NCI-H146 treated with DMSO at 0.1 percent for 48 hours (cell line): Measurements from ENCODE around the gene CCNG2.

Source experiments
- DNase-seq: peaks from one replicate; lab custom pipeline; 2025; ENCODE audit not compliant: unreplicated experiment; lab: John Stamatoyannopoulos, UW

Gene CCNG2

DNA sequence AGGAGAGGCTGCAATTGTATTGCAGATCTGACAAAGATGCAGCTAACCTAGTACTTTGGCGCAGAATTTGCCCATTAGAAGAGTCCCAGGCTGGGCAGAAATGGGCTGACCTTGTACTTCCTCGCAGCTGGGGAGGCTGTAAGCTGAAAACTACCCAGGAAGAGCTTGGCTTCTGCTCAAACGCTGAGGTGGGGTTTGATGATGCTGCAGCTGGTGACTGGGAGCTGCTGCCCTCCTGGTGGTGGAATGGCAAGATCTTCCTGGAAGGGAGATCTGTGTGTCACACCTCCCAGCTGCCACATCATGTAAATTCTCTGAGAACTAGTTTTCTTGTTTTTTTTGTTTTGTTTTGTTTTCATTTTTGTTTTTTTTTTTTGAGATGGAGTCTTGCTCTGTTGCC, 17.4 kb downstream of the CCNG2 start:
- DNase-seq: no peak

DNA sequence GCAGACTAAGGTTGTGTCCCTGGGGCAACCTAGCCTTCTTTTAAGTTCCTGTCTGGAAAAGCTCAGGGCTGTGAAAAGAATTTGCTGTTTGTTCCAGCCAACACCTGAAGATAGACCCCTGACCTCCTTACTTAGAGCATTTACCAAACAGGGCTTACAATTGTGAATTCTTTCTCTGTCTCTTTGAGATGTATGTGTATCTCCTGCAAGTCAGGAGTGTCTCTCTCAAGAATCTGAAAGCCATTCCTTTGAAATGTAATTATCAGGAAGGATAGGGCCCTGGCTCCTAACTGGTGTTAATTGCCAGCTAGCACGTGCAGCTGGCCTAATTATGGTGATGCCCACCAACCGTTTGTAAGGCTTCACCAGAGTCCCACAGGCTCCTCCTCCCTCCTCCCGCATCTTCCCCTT, 18.2 kb downstream of the CCNG2 start:
- DNase-seq: no peak

DNA sequence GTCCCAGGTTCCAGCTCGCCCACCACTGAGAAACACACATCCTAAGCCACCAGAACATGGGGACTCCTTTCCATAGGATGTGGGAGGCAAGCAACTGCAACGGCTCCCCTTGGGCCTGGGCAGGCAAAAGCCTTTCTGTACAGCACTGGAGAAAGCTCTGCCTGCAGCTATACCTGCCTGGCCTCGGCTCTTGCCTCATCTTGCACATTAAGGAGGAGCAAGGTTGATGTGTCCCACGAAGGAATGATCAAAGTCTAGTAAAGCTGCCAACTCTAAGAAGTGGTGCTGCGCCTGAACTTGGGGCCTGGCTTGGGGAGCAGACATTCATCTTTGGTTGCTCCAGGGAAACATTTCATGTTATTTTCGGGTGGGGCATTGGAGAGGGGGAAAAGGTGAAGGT, 19.6 kb downstream of the CCNG2 start:
- DNase-seq: no peak

DNA sequence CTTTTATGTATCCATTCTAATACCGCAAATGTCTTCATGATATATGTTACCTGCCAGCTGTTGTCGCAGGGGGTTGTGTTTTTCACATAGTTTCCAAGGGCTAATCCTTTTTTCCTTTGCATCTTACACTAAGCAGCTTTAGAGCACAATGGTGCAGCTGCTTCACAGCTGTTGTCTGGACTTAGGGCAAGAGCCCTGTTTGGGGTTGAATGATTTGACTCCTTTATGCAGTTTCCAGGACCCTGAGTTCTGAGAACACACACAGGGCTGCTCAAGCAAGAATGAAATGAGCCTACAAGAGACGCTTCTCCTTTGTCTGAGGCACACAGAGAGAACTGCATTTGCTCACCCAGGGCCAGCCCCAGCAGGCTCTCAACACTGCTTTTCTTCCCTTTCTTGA, 20.2 kb downstream of the CCNG2 start:
- no peak for DNase-seq

DNA sequence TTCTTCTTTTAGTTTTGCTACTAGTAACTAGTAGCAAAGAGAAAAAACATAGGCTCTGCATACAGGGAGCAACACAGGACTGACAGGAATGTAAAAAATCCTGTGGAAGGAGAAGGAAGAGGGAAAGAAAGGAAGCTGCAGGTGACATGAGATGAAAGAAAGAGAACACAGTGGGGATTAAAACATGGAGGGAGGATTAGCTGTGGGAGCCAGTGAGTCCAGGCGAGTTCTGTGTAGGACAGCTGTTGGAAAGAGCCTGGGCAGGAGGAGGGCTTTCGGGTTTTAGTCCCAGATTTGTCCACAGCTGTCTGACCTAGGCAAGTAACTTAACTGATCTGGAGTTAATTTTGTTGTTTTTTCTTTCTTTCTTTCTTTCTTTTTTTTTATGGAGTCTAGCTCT, 21.6 kb downstream of the CCNG2 start:
- no peak for DNase-seq

DNA sequence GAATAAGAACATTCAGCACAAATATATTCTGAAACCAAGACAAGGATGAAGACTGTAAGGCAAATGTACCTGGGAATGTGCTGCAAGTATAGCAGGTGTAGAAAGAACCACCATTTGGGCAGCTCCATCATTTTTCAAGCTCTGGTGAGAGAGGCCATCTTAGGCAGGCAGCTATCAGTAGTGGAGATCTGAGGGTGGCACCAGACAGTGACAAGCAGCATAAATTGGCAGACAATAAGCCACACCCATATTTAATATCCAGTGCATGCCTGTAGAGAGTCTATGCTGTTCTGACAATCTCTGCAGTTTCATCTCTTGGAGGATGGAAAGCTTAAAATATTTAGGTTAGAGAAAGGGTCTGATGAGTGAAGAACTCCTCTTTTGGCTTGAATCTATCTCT, 22.5 kb downstream of the CCNG2 start:
- no peak for DNase-seq

DNA sequence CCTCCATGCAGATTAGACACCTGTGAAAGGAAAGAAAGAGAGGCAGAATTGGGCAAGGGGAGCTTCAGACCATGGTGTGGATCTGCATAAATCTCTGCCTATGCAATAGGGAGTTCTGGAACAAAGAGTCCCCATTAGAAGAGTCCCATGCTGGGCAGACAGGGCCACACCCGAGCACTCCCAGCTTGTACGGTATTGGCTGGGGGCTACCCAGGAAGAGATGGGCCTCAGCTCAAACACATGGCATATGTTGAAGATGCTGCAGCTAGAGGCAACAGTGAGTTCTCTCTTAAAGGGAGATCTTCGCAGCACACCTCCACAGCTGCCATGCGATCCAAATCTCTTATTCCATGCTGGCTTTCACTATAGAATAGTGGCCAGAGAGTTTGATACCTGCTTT, 24.7 kb downstream of the CCNG2 start:
- DNase-seq: no peak

DNA sequence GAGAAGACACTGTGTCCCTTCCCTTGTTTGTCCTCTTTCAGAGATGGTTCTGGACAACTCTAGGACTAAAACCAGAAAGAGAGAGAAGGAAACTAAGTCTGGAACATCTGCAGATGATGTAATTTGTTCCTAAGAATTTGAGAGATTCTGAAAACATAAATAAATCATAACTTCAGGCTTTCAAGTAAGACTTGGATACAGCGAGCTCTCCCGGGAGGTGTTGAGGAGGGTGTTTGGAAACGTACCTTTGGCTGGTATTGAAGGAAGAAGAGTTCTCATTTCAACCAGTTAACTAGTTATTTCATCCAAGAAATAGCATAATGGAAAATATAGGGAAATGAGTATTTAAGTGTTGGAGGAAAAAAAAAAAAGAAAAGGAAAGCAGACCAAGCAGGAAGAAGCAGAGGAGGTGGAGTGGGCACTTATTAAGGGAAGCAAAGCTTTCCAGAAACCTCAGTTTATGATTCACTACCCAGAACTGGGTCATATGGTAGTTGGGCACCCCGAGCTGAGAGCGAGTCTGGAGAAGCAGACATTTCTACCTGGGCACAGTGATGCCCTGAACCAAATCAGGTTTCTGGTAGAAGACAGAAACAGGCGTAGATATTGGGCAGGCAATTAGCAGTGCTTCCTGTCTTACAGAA, 26.9 kb downstream of the CCNG2 start:
- no peak for DNase-seq

DNA sequence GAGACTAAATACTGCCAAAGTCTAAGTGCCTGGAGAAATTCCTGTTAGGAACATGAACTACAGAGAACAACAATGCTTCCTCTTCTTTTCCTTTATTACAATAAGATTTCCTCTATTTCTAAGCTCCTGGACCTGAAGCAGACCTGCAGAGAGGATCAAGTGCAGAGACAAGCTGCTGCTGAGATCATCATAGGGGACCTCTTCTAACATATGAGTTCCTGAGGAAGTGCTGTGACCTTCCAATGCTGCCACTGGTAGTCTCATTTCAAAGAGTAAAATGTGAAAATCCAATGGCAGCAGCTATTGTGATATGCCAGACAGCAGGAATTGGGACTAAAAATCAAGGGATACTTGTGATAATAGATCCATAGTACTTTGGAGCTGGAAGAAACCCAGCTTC, 28.0 kb downstream of the CCNG2 start:
- no peak for DNase-seq

DNA sequence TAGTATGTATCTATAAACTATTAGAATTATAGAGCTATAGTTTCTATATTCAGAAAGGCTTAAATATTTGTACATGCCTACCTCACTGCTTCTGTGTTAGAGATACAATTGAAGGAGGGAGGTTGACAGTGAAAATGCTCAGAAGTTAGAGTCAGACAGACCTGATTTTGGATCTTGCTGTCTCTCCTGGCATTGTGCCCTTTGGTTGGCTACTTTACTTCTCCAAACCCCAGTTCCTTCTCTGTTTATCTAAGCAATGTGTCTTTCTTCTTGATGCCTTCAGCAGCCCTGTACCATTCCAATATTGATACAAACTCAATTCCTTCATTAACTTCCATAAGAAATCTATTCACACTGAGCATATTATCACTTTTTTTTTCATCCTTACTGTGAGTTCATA, 28.7 kb downstream of the CCNG2 start:
- no peak for DNase-seq

DNA sequence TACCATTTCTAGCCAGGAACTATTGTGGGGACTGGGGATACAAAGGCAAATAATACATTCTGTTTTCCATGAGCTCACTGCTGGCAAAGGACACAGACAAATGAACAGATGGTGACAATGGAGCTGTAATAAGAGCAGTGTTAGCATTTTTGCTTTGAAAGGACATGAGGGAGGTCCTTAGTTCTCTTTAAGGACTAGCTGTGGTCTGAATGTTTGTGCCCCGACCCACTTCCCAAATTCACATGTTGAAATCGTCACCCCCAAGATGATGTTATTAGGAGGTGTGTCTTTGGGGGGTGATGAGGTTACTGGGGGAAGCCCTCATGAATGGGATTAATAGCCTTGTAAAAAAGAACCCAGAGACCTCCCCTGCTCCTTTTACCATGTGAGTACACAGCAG, 30.3 kb downstream of the CCNG2 start:
- no peak for DNase-seq

DNA sequence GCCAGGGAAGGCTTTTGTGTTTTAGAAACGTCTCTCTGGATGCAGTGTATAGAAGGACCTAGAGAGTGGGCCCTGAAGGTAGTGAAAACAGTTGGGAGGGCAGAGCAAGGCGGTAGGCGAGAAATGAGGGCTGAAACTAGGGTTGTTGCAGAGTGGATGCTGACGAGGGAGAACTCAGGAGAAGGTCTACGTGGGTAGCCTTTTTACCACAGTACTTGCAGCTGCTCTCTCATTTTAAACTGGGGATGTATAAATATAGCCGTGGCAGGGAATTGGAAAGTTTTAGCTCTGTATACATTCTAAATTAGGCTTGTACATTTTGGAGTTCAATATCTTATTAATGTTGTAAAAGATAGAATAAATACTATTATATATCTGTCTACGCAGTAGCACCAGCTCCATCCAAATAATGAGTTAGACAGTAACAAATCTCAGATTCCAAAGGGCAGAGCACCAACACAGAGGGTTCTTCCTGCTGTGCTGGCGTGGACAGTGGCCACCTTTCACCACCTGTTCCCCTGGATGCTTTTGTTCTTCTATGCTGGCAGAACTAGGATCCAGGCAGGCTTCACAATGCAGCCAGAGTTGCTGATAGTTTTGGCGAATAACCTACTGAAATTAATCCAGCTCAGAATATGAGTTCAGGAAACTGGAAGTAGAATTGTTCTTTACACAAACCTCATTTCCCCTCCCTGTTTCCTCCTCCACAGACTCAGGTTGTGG, 31.7 kb downstream of the CCNG2 start:
- DNase-seq: peak; percentile 6

DNA sequence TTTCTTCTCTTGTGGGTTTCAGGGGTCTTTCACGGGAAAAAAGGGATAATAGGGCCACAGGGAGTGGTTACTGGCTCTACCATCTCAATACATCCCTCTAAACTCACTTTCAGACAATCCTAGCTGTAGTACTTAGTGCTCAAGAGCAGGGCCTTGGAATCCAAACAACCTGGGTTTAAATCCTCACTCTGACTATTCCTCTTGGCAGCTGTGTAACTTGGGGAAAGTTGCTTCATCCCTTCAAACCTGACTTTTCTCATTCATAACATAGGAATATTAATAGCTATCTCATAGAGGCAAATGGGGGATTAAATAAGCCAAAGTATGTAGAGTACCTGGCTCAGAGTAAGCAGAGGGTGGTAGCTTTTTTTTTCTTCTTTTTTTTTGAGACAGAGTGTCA, 32.4 kb downstream of the CCNG2 start:
- no peak for DNase-seq

DNA sequence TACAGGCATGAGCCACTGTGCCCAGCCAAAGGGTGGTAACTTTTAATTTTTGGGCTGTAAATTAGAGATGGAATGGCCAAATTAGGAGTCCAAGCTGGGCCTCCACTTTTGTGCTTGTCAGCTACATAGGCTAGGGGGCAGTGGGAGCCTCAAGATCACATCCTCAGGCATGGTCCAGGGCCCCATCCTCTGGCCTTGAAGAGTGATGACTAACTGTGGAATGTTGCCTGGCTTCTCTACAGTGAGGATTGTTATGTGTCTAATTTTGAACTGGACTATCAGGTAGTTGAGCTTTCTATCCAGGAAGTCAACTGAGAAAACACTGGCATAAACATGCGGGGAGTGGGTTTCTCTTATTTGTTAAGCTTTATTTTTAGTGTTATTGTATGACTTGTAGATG, 33.0 kb downstream of the CCNG2 start:
- DNase-seq: no peak

DNA sequence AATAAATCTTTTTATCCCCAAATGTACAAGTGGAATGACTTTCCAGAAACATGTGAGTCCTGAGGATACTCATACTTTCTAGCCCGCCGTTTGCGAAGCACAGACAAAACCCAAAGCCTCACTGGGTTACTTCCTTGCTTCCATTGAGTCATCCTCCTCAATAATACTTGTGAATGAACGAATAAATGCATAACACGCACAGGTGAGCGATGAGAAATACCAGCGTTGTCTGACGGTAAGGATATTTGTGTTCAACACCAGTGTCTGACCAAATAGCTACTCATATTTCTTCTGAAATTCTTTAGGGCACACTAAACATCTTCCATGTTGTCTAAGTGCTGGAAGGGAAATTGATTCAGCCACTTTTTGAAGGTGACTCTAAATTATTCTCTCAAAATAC, 36.0 kb downstream of the CCNG2 start:
- DNase-seq: no peak

DNA sequence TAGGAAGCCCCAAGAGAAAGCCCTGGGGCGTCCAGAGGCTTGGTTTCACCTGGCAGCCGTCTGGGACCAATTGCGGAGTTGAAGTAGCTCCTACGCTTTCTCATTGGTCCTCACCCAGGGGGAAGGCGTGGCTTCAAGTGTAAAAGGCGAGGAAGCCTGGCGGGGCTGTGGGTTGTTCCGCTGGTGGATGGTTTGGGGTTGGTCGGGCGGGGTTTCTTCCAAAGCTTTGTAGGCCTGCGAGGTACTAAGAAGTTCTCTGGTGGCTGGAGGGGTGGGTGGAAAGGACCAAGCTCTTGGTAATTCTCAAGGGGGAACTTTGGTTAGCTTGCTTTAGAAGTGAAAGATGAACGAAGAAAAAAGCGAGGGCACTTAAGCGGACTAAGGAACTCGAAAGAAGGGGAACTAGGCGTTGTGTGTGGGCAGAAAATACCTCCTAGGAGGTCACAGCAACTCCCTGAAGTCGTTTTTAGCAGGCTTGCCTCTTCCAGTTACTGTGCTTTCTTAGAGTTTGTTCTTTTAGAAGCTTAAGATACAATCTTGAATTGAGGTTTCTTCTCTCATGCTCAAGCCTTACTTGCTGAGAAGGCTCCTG, 36.6 kb downstream of the CCNG2 start:
- no peak for DNase-seq

DNA sequence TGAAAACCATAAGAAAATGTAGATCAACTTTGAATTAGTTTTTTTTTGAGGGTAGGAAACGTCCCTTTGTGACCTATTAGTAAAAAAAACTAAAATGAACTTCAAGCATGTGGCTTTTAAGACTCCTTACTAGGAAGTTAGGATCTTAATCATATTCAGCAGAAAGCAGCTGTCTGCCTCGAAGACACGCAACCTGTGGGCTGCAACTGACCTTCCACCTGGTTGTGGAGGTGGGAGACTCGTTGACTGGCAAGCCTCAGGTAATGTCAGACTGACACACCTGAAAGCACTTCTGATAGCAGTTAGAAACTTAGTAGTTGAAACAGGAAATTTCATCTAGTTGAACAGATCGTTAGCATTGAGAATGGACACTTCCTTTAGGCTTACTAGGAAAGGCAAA, 37.4 kb downstream of the CCNG2 start:
- DNase-seq: no peak

DNA sequence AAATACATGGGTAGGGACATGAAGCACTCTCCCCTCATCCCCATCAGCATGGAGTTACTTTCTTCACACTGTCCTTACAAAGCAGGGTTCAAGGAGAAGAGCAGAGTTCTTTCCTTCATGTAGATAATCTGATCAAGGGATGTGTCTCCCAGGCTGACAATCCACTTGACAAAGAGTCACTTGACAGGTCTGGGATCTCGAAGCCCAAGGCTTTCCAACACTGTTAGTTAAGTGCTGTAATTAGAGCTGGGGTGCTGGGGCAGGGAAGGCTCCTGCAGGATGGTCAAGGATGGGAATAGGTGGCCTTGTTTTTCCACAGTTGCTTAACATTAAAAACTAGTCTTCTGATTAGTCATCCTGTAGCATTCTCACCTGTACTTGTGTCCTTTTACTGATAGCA, 38.0 kb downstream of the CCNG2 start:
- no peak for DNase-seq

DNA sequence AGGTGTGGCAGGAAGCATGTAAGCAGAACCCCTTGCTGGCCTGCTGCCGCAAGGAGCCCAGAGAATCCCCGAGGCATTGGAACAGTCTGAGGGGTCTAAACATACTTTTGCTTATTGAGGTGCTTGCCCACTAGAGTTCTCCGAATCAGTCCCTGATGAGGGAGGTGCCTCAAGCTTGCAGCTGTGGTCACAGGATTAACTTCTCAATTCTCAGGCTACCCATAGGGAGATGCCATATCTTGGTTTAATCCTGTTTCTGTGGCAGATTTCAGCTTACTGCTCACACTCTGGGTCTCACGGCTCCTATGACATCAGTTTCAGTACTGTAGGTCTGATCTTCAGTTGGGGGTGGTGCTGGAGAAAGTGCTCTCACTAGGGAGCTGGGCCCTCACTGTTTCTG, 39.9 kb downstream of the CCNG2 start:
- no peak for DNase-seq

DNA sequence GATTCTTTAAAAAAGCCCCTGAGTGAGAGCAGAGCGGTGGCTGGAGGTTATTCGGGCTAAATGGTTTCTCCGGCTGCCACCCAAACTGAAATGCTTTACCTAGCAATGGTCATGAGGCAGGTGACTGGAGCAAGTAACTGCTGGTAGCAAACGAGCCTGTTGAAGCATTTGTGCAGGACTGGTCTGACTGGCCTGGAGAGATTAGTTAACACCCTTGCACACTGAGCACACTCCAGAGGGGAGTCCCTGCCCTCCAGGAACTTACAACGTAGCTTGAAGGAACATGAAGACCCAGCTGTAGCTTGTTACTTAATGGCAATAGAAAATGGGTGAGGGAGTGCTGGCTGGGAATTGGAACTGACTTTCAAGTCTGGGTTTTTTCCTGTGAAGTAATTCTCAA, 40.4 kb downstream of the CCNG2 start:
- DNase-seq: no peak

DNA sequence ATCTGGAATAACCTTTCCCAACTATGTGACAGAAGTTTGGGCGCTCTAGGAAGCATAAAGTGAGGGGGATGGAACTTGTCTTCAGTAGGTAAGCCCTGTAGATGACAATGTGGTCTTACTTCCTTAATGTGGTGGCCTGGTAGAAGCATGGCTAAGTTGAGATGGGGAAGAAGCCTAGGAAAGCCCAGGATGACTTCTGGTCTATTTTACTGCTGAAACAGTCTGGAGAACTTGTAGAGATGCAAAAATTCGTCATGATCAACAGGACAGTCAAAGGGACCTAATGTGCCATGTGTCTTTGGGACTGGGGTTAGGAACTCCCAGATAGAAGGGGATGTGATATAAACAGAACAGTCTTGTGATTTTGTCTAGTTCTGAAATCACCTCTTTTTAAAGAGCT, 40.8 kb downstream of the CCNG2 start:
- no peak for DNase-seq

DNA sequence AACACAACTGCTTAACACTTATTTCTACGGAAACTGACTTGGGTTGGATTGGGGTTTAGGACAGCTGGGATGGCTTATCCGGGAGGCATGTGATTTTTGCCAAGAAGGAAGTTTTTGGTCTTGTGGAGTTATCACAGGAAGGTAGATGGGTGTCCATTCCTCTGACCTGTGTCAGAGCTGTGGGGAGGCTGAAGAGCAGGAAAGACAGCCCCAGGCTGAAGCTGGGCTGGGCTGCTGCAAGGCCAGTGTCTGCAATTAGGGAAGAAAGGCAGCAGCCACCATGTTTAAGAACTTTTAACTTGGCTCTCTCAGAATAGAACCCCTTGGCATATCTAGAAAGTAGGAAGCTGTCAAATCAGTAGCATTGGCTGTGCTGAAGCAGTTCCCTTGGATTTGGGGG, 42.3 kb downstream of the CCNG2 start:
- DNase-seq: no peak

DNA sequence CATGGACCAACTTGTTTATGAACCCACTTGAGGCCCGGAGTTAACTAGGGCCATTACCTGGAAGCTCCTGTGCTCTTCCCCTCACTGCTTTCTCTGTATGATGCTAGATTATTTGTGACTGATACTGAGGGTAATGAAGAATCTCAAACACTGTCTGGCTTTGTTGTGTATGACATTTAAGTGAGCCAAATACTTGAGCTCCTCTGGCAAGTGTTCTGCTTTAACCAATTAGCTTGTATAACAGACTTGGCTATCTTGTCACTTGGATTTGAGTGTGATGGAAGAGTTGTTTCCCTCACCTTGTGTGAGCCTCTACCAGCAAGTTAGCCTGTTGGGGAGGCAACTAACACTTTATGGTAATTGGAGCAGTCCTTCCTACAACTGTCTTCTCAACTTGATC, 42.7 kb downstream of the CCNG2 start:
- DNase-seq: no peak
